SHP77 treated with DMSO at 0.1 percent for 48 hours (cell line): ENCODE measurements around the gene ATP6AP1.

Experiments used
- DNase-seq: peaks from one replicate; lab custom pipeline; 2025; lab: John Stamatoyannopoulos, UW

Gene ATP6AP1

GRCh38 chrX:154446430-154446829, 18.0 kb downstream of the ATP6AP1 start:
- DNase-seq = no peak

- no peak for DNase-seq
These were observed 20.0 kb downstream of the ATP6AP1 start for GRCh38 chrX:154448484-154448883.

GRCh38 chrX:154449618-154450017, 21.1 kb downstream of the ATP6AP1 start:
- DNase-seq = no peak

GRCh38 chrX:154450312-154450711, 21.8 kb downstream of the ATP6AP1 start:
- no peak for DNase-seq

- DNase-seq = no peak
These were observed 24.3 kb downstream of the ATP6AP1 start for GRCh38 chrX:154452823-154453222.

GRCh38 chrX:154457491-154458115, 29.1 kb downstream of the ATP6AP1 start:
- DNase-seq = no peak

GRCh38 chrX:154458116-154458953, 29.9 kb downstream of the ATP6AP1 start, which contains the start of gene PLXNA3:
TSS of gene PLXNA3 (plus strand) at chrX:154458281. CDS start at chrX:154460184, 1,903 bp downstream.
- no peak for DNase-seq

- no peak for DNase-seq
These were observed 30.7 kb downstream of the ATP6AP1 start for GRCh38 chrX:154458954-154459778.

GRCh38 chrX:154459832-154460231, 31.4 kb downstream of the ATP6AP1 start:
- DNase-seq = no peak

GRCh38 chrX:154460326-154460725, 31.8 kb downstream of the ATP6AP1 start:
- no peak for DNase-seq

GRCh38 chrX:154462396-154462795, 33.9 kb downstream of the ATP6AP1 start:
- no peak for DNase-seq

- no peak for DNase-seq
These were observed 35.2 kb downstream of the ATP6AP1 start for GRCh38 chrX:154463611-154464220.

- DNase-seq = no peak
These were observed 36.4 kb downstream of the ATP6AP1 start for GRCh38 chrX:154464806-154465365.

GRCh38 chrX:154465601-154466000, 37.1 kb downstream of the ATP6AP1 start:
- DNase-seq = no peak

- DNase-seq = no peak
These were observed 37.6 kb downstream of the ATP6AP1 start for GRCh38 chrX:154466036-154466435.

- DNase-seq = no peak
These were observed 38.4 kb downstream of the ATP6AP1 start for GRCh38 chrX:154466907-154467306.

GRCh38 chrX:154467556-154467955, 39.1 kb downstream of the ATP6AP1 start:
- DNase-seq = no peak

- no peak for DNase-seq
These were observed 39.7 kb downstream of the ATP6AP1 start for GRCh38 chrX:154468217-154468616.

- no peak for DNase-seq
These were observed 40.6 kb downstream of the ATP6AP1 start for GRCh38 chrX:154469114-154469513.

- DNase-seq = no peak
These were observed 41.4 kb downstream of the ATP6AP1 start for GRCh38 chrX:154469880-154470279.

GRCh38 chrX:154470434-154470833, 42.0 kb downstream of the ATP6AP1 start:
- DNase-seq = no peak
